HEK293 (cell line): ENCODE measurements around the gene ADPRHL1.

Source experiments
- CTCF ChIA-PET: fragments of 350-600 bp; formaldehyde crosslinking; extraction: SDS; loops from one replicate; lab custom pipeline; 2021; ENCODE audit warnings: antibody characterized with exemption; lab: Yijun Ruan, JAX
- POLR2A ChIA-PET: fragments of 300-600 bp; formaldehyde crosslinking; extraction: SDS; loops from one replicate; lab custom pipeline; 2020; ENCODE audit warnings: antibody characterized with exemption, inconsistent platforms; lab: Yijun Ruan, JAX
- H3K27ac ChIP-seq: fragments of 200-500 bp; sonication (Bioruptor generic); 2 replicates; pipeline ENCODE4 v1.5.1; 2014; ENCODE audit warnings: low read depth, low read length, control low read depth, inconsistent platforms; ENCODE audit errors: extremely low read depth
- H3K36me3 ChIP-seq, 2 experiments: fragments of 200-500 bp in 1 of 2; sonication (Bioruptor generic) in 1 of 2; 1 replicate in 1 of 2; 2 replicates in 1 of 2; pipeline ENCODE4 v1.5.1; 2014 to 2017; ENCODE audit warnings: inconsistent platforms in 2 of 2, low read length in 2 of 2; ENCODE audit not compliant: control insufficient read depth in 2 of 2, insufficient read depth in 1 of 2
- H3K4me1 ChIP-seq: fragments of 200-500 bp; sonication (Bioruptor generic); 2 replicates; pipeline ENCODE4 v1.5.1; 2014; ENCODE audit warnings: mild to moderate bottlenecking, low read length, inconsistent platforms; ENCODE audit not compliant: control insufficient read depth, insufficient read depth
- H3K4me3 ChIP-seq: 2 replicates; pipeline ENCODE4 v1.5.1; 2011; ENCODE audit warnings: low read depth, mild to moderate bottlenecking, control low read depth, low read length, moderate library complexity
- H3K9me3 ChIP-seq: fragments of 200-500 bp; sonication (Bioruptor generic); 2 replicates; pipeline ENCODE4 v1.5.1; 2014; ENCODE audit warnings: low read depth, low read length, inconsistent platforms; ENCODE audit not compliant: control insufficient read depth, insufficient read depth
- BCL11A ChIP-seq: fragments of 450-650 bp; formaldehyde crosslinking; IDR thresholded peaks from 2 replicates; pipeline ENCODE4 v1.5.1; 2016; ENCODE audit warnings: low read depth, missing biosample characterization, missing genetic modification characterization
- FEZF1 ChIP-seq: fragments of 450-650 bp; formaldehyde crosslinking; IDR thresholded peaks from 2 replicates; pipeline ENCODE4 v1.5.1; 2016; ENCODE audit warnings: missing biosample characterization, missing genetic modification characterization
- GLI2 ChIP-seq: fragments of 450-650 bp; formaldehyde crosslinking; IDR thresholded peaks from 2 replicates; pipeline ENCODE4; 2017; ENCODE audit warnings: missing biosample characterization, missing genetic modification characterization, low read depth, borderline replicate concordance
- GLIS1 ChIP-seq: fragments of 450-650 bp; formaldehyde crosslinking; IDR thresholded peaks from 2 replicates; pipeline ENCODE4 v1.5.1; 2016; ENCODE audit warnings: missing biosample characterization, missing genetic modification characterization
- MYNN ChIP-seq: fragments of 450-650 bp; formaldehyde crosslinking; IDR thresholded peaks from 2 replicates; pipeline ENCODE4 v1.5.1; 2016; ENCODE audit warnings: missing biosample characterization, missing genetic modification characterization, borderline replicate concordance
- ZBTB44 ChIP-seq: fragments of 450-650 bp; IDR thresholded peaks from 2 replicates; pipeline ENCODE4 v1.5.1; 2018; ENCODE audit warnings: missing biosample characterization, mild to moderate bottlenecking, missing genetic modification characterization
- ZNF10 ChIP-seq: fragments of 450-650 bp; formaldehyde crosslinking; IDR thresholded peaks from 2 replicates; pipeline ENCODE4 v1.5.1; 2017; ENCODE audit warnings: missing biosample characterization, missing genetic modification characterization
- ZNF146 ChIP-seq: fragments of 450-650 bp; formaldehyde crosslinking; IDR thresholded peaks from 2 replicates; pipeline ENCODE4 v1.5.1; 2016; ENCODE audit warnings: missing biosample characterization, missing genetic modification characterization
- ZNF169 ChIP-seq: fragments of 450-650 bp; formaldehyde crosslinking; IDR thresholded peaks from 2 replicates; pipeline ENCODE4 v1.5.1; 2016; ENCODE audit warnings: missing biosample characterization, missing genetic modification characterization
- ZNF223 ChIP-seq: fragments of 450-650 bp; formaldehyde crosslinking; IDR thresholded peaks from 2 replicates; pipeline ENCODE4 v1.5.1; 2016; ENCODE audit warnings: missing biosample characterization, missing genetic modification characterization
- ZNF335 ChIP-seq: fragments of 450-650 bp; formaldehyde crosslinking; conservative IDR thresholded peaks from 2 replicates; pipeline ENCODE4 v1.5.1; 2016; ENCODE audit warnings: missing biosample characterization, missing genetic modification characterization
- ZNF366 ChIP-seq: fragments of 450-650 bp; formaldehyde crosslinking; conservative IDR thresholded peaks from 2 replicates; pipeline ENCODE4 v1.5.1; 2016; ENCODE audit warnings: missing biosample characterization, missing genetic modification characterization
- ZNF404 ChIP-seq: fragments of 450-650 bp; formaldehyde crosslinking; IDR thresholded peaks from 2 replicates; pipeline ENCODE4 v1.5.1; 2017; ENCODE audit warnings: missing biosample characterization, missing genetic modification characterization
- ZNF518A ChIP-seq: fragments of 450-650 bp; formaldehyde crosslinking; conservative IDR thresholded peaks from 2 replicates; pipeline ENCODE4 v1.5.1; 2016; ENCODE audit warnings: low read depth, missing biosample characterization, missing genetic modification characterization
- ZNF530 ChIP-seq: fragments of 450-650 bp; formaldehyde crosslinking; IDR thresholded peaks from 2 replicates; pipeline ENCODE4 v1.5.1; 2016; ENCODE audit warnings: low read depth, missing biosample characterization, missing genetic modification characterization
- ZNF544 ChIP-seq: fragments of 450-650 bp; formaldehyde crosslinking; IDR thresholded peaks from 2 replicates; pipeline ENCODE4 v1.5.0; 2017; ENCODE audit warnings: missing biosample characterization, missing genetic modification characterization
- ZNF585B ChIP-seq: fragments of 450-650 bp; formaldehyde crosslinking; IDR thresholded peaks from 2 replicates; pipeline ENCODE4 v1.5.1; 2016; ENCODE audit warnings: missing biosample characterization, missing genetic modification characterization
- ZNF623 ChIP-seq: fragments of 450-650 bp; formaldehyde crosslinking; IDR thresholded peaks from 2 replicates; pipeline ENCODE4 v1.5.1; 2016; ENCODE audit warnings: missing biosample characterization, missing genetic modification characterization
- ZNF768 ChIP-seq: fragments of 450-650 bp; formaldehyde crosslinking; IDR thresholded peaks from 2 replicates; pipeline ENCODE4 v1.5.1; 2018; ENCODE audit warnings: missing biosample characterization, mild to moderate bottlenecking, missing genetic modification characterization
- ZNF776 ChIP-seq: fragments of 450-650 bp; formaldehyde crosslinking; IDR thresholded peaks from 2 replicates; pipeline ENCODE4 v1.5.0; 2017; ENCODE audit warnings: missing biosample characterization, missing genetic modification characterization, borderline replicate concordance
- ZNF785 ChIP-seq: fragments of 450-650 bp; formaldehyde crosslinking; IDR thresholded peaks from 2 replicates; pipeline ENCODE4 v1.5.1; 2016; ENCODE audit warnings: missing biosample characterization, missing genetic modification characterization
- ZNF837 ChIP-seq: fragments of 450-650 bp; formaldehyde crosslinking; IDR thresholded peaks from 2 replicates; pipeline ENCODE4 v1.5.1; 2016; ENCODE audit warnings: missing biosample characterization, missing genetic modification characterization

ADPRHL1 gene

DNA sequence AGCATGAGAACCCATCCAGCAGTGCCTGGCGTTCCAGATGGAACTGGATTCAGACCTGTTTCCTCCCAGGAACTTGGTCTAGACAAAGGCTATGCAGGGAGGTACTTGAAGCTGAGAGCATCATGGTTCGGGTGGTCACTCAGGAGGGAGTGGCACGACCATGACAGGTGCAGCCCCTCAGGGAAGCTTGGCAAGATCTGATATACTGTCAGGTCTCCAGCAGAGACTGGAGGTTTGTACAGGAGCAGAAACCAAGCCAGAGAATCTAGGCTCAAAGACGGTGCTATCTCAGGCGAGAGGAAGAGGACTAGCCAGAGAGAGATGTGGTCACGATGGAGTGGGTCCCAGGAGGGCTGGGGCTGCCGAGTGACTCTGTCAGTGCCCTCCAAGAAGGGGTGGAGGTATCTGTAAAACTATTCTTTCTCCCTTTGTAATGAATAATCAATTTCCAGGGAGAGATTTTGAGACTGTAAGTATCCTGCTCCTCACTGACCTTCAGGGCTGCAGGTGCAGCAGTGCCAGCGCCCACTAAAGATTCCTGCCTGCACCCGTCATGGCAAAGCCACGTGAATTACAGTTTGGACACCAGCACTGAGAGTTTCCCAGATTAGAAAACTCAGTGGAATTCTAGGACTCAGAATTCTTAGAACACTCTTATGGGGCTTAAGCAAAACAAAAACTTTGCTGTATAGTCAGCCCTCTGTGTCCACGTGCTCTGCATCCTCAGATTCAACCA, 47.4 kb upstream of the ADPRHL1 start:
- Histone ChIP-seq H3K4me3 (no peak overlapping the region), H3K36me3 (peaks cover 18 to 94% of the 10 kb centered on the region in 2 experiments), H3K9me3 (no peaks in the 10 kb centered on the region), H3K27ac (no peak overlapping the region), H3K4me1 (no peaks in the 10 kb centered on the region)
- POLR2A ChIA-PET = no interaction called here
- TF ChIP-seq ZBTB44 (tag by site-specific recombination) = no peak
- no peak for TF ChIP-seq ZNF530
- TF ChIP-seq ZNF10 (tag by site-specific recombination) = no peak
- TF ChIP-seq ZNF785 (tag by site-specific recombination) = no peak
- no peak for TF ChIP-seq ZNF146 (tag by site-specific recombination)
- CTCF ChIA-PET = no interaction called here

DNA sequence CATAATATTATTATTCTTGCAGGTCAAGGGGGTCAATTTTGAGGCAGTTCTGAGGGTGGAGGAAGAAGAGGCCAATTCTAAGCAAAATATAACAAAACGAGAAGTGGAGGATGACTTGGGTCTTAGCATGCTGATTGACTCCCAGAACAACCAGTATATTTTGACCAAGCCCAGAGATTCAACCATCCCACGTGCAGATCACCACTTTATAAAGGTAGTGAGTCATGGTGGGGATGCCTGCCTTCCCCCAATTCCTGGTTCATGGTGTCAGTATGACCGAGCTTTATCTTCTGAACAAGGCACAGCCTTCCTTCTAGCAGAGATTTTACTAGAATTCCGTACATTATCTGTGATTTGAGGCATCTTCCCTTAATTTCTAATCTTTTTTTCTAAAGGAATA, 46.6 kb upstream of the ADPRHL1 start:
- ChIA-PET POLR2A (no interaction called here), CTCF (no interaction called here)
- H3K36me3 ChIP-seq = peaks cover 19 to 95% of the 10 kb centered on the region in 2 experiments
- H3K4me1 ChIP-seq = no peaks in the 10 kb centered on the region
- TF ChIP-seq ZNF776 (tag by site-specific recombination) (no peak), ZNF837 (no peak), MYNN (tag by site-specific recombination) (no peak), ZNF404 (no peak), ZNF785 (tag by site-specific recombination) (no peak), BCL11A (no peak), ZNF366 (tag by site-specific recombination) (no peak), ZNF223 (tag by site-specific recombination) (no peak), ZNF585B (no peak), ZNF768 (tag by site-specific recombination) (no peak), ZNF623 (tag by site-specific recombination) (no peak), GLIS1 (tag by site-specific recombination) (no peak), ZNF335 (tag by site-specific recombination) (no peak), ZNF169 (tag by site-specific recombination) (no peak), ZNF518A (no peak), ZNF544 (no peak), GLI2 (tag by site-specific recombination) (no peak), FEZF1 (no peak)
- no peaks in the 10 kb centered on the region for H3K9me3 ChIP-seq
- no peak overlapping the region for H3K4me3 ChIP-seq
- H3K27ac ChIP-seq = no peak overlapping the region
